Left ventricle myocardium inferior (tissue), 1 donor: ENCODE data around the gene HS3ST4. TPM values are rescaled to one million over a fixed set of nuclear protein-coding genes. Genes with fewer than 3 reads are reported as not detected.

ENCODE experiments used
- DNase-seq: peaks from one replicate; pipeline ENCODE4 v3.0.0-alpha.2; 2020
- H3K27ac ChIP-seq: fragments of 200-600 bp; replicated peaks from 2 replicates; pipeline ENCODE4 v1.8.0; 2021
- H3K27me3 ChIP-seq: fragments of 200-600 bp; 2 replicates; pipeline ENCODE4 v1.8.0; 2021; ENCODE audit warnings: low read depth
- H3K36me3 ChIP-seq: fragments of 200-600 bp; 2 replicates; pipeline ENCODE4 v1.8.0; 2021
- H3K4me1 ChIP-seq: fragments of 200-600 bp; 2 replicates; pipeline ENCODE4 v1.8.0; 2021
- H3K4me3 ChIP-seq: fragments of 200-600 bp; 2 replicates; pipeline ENCODE4 v1.8.0; 2021; ENCODE audit warnings: mild to moderate bottlenecking, moderate library complexity
- H3K9me3 ChIP-seq: fragments of 200-600 bp; replicated peaks from 2 replicates; pipeline ENCODE4 v1.8.0; 2021
- CTCF ChIP-seq: fragments of 200-600 bp; IDR thresholded peaks from 2 replicates; pipeline ENCODE4 v1.8.0; 2021; ENCODE audit warnings: antibody characterized with exemption, mild to moderate bottlenecking, borderline replicate concordance
- intact Hi-C: fragments of 100-400 bp; cut with micrococcal nuclease; formaldehyde crosslinking; loops from one replicate; pipeline ENCODE4 v1.11.0; 2022
- total RNA-seq: library from RNA; stranded (reverse); fragmentation: NEBNext Ultra II Directional; extraction: Animal tissue kit (Norgen Biotek cat#: 25700); gene quantifications from one replicate; pipeline ENCODE4 v1.2.1, GENCODE V29; 2021
- donor health status: DM: no; HTN: yes; CAD: no; lungs with severe emphysema.

Gene HS3ST4
- total RNA-seq, 1 donor from 2014 or later = not detected

GRCh38 chr16:25988084-25988483 is 296.3 kb downstream of the HS3ST4 start:
- no peaks in the 10 kb centered on the region for H3K9me3 ChIP-seq
- H3K4me1 ChIP-seq = no peaks in the 10 kb centered on the region
- no peak for TF ChIP-seq CTCF
- no peaks in the 10 kb centered on the region for H3K36me3 ChIP-seq
- DNase-seq = no peak
- intact Hi-C loops = no loop called here
- peaks cover 8% of the 10 kb centered on the region for H3K27me3 ChIP-seq
- no peak overlapping the region for H3K27ac ChIP-seq
- no peak overlapping the region for H3K4me3 ChIP-seq

GRCh38 chr16:25988882-25989281 is 297.1 kb downstream of the HS3ST4 start:
- H3K36me3 ChIP-seq = no peaks in the 10 kb centered on the region
- H3K4me3 ChIP-seq = no peak overlapping the region
- no peak for TF ChIP-seq CTCF
- no peak for DNase-seq
- H3K27ac ChIP-seq = no peak overlapping the region
- H3K27me3 ChIP-seq = peaks cover 8% of the 10 kb centered on the region
- intact Hi-C loops = no loop called here
- H3K4me1 ChIP-seq = no peaks in the 10 kb centered on the region
- H3K9me3 ChIP-seq = no peaks in the 10 kb centered on the region

GRCh38 chr16:25996052-25996451 is 304.3 kb downstream of the HS3ST4 start:
- H3K36me3 ChIP-seq = no peaks in the 10 kb centered on the region
- peaks cover 8% of the 10 kb centered on the region for H3K27me3 ChIP-seq
- intact Hi-C loops = no loop called here
- H3K9me3 ChIP-seq = peaks cover 4% of the 10 kb centered on the region
- H3K4me1 ChIP-seq = no peaks in the 10 kb centered on the region
- TF ChIP-seq CTCF = no peak
- H3K27ac ChIP-seq = no peak overlapping the region
- no peak overlapping the region for H3K4me3 ChIP-seq
- no peak for DNase-seq

- H3K36me3 ChIP-seq = no peaks in the 10 kb centered on the region
- H3K4me1 ChIP-seq = no peaks in the 10 kb centered on the region
- peaks cover 37% of the 10 kb centered on the region for H3K9me3 ChIP-seq
- TF ChIP-seq CTCF = no peak
- H3K4me3 ChIP-seq = no peak overlapping the region
- intact Hi-C loops = no loop called here
- no peak for DNase-seq
- no peak overlapping the region for H3K27ac ChIP-seq
- peaks cover 5% of the 10 kb centered on the region for H3K27me3 ChIP-seq
Measured at GRCh38 chr16:26005336-26005735, 313.6 kb downstream of the HS3ST4 start.

GRCh38 chr16:26012376-26012775 is 320.6 kb downstream of the HS3ST4 start:
- TF ChIP-seq CTCF = no peak
- no peak overlapping the region for H3K4me3 ChIP-seq
- no peaks in the 10 kb centered on the region for H3K4me1 ChIP-seq
- H3K27me3 ChIP-seq = no peaks in the 10 kb centered on the region
- intact Hi-C loops = no loop called here
- no peak for DNase-seq
- peaks cover 43% of the 10 kb centered on the region for H3K9me3 ChIP-seq
- no peak overlapping the region for H3K27ac ChIP-seq
- no peaks in the 10 kb centered on the region for H3K36me3 ChIP-seq

- Histone ChIP-seq H3K4me1 (no peaks in the 10 kb centered on the region), H3K4me3 (no peak overlapping the region), H3K36me3 (no peaks in the 10 kb centered on the region), H3K27ac (no peak overlapping the region), H3K27me3 (peaks cover 5% of the 10 kb centered on the region), H3K9me3 (peaks cover 42% of the 10 kb centered on the region)
- no peak for TF ChIP-seq CTCF
- intact Hi-C loops = no loop called here
- DNase-seq = no peak
Measured at GRCh38 chr16:26015776-26016175, 324.0 kb downstream of the HS3ST4 start.
